NCI-H187 (cell line): ENCODE measurements around the gene CUX1.
"Not testable (repeated sequence)": the region's sequence is repeated elsewhere in the genome, so short reads cannot be mapped to it uniquely, and the experiment has no call there.

Experiments used
- DNase-seq, 2 experiments: peaks; one replicate each; lab custom pipeline; 2025; lab: John Stamatoyannopoulos, UW

Gene CUX1

GRCh38 chr7:102099474-102099873 lies 282.0 kb downstream of the CUX1 start:
- DNase-seq, result no peak

GRCh38 chr7:102101111-102101551 lies 283.7 kb downstream of the CUX1 start:
- DNase-seq, result no peak

GRCh38 chr7:102101926-102102325 lies 284.5 kb downstream of the CUX1 start:
- no peak for DNase-seq

- DNase-seq, result no peak
These were observed 285.6 kb downstream of the CUX1 start for GRCh38 chr7:102103027-102103372.

- no peak for DNase-seq
These were observed 286.8 kb downstream of the CUX1 start for GRCh38 chr7:102104245-102104644.

GRCh38 chr7:102106625-102107024 lies 289.2 kb downstream of the CUX1 start:
- DNase-seq, result no peak

GRCh38 chr7:102107474-102108104 lies 290.2 kb downstream of the CUX1 start:
- DNase-seq, result no peak

GRCh38 chr7:102111061-102112041 lies 293.9 kb downstream of the CUX1 start:
- DNase-seq, result no peak

GRCh38 chr7:102115181-102115580 lies 297.8 kb downstream of the CUX1 start:
- DNase-seq, result no peak

GRCh38 chr7:102115931-102116330 lies 298.5 kb downstream of the CUX1 start:
- DNase-seq, result no peak

GRCh38 chr7:102117743-102118142 lies 300.3 kb downstream of the CUX1 start:
- no peak for DNase-seq

GRCh38 chr7:102119213-102119651 lies 301.8 kb downstream of the CUX1 start:
- DNase-seq, result no peak

GRCh38 chr7:102119925-102120324 lies 302.5 kb downstream of the CUX1 start:
- DNase-seq, result no peak

GRCh38 chr7:102120666-102121195 lies 303.3 kb downstream of the CUX1 start:
- DNase-seq, result no peak

- no peak for DNase-seq
These were observed 304.6 kb downstream of the CUX1 start for GRCh38 chr7:102122026-102122425.

GRCh38 chr7:102125127-102125596 lies 307.7 kb downstream of the CUX1 start:
- peak; percentile 7 to 32 for DNase-seq

GRCh38 chr7:102128303-102128702 lies 310.9 kb downstream of the CUX1 start:
- no peak for DNase-seq

GRCh38 chr7:102129636-102130370 lies 312.4 kb downstream of the CUX1 start:
- DNase-seq, result no peak

GRCh38 chr7:102132209-102132752 lies 314.9 kb downstream of the CUX1 start:
- no peak for DNase-seq

- no peak for DNase-seq
These were observed 321.2 kb downstream of the CUX1 start for GRCh38 chr7:102138676-102139075.

GRCh38 chr7:102140952-102141370 lies 323.5 kb downstream of the CUX1 start:
- peak in 1 of 2 experiments; percentile 24 for DNase-seq

- not testable (repeated sequence) for DNase-seq
These were observed 325.0 kb downstream of the CUX1 start for GRCh38 chr7:102142433-102142832.
